GM19328 (cell line): Measurements from ENCODE around the gene THSD7B.
"Not testable (repeated sequence)": the region's sequence is repeated elsewhere in the genome, so short reads cannot be mapped to it uniquely, and the experiment has no call there.

ENCODE experiments used
- ATAC-seq: cut with Tn5 transposase; IDR thresholded peaks from one replicate; pipeline ENCODE4 v1.9.1; 2021; ENCODE audit warnings: mild to moderate bottlenecking, moderate library complexity; ENCODE audit not compliant: unreplicated experiment

Gene THSD7B

DNA sequence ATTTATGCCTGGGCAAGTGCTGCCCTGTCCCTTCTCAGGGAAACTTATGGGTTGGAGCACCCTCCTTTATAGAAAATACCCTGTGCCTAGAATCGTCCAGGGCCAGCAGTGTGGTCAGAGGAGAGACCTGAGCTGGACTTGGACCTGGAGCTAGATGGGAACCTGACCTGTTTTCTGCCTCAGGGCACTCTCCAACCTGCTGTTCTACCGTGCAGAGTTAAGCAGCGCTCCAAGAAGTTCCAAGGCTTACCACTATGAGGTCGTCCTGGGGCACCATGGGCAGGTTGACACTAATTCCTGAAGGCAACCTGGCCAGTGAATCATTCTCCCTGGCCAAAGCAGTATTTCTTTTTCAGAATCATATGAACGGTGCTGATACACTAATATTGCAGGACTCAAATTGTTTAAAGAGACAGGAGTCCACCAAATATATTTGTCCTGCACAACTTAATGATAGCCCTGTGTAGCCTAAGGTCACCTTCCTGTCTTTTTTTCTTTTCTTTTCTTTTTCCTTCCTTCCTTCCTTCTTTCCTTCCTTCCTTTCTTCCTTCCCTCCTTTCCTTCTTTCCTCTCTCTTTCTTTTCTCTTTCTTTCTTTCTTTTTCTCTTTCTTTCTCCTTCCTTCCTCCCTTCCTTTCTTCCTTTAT, 743.5 kb downstream of the THSD7B start:
- no peak for ATAC-seq

DNA sequence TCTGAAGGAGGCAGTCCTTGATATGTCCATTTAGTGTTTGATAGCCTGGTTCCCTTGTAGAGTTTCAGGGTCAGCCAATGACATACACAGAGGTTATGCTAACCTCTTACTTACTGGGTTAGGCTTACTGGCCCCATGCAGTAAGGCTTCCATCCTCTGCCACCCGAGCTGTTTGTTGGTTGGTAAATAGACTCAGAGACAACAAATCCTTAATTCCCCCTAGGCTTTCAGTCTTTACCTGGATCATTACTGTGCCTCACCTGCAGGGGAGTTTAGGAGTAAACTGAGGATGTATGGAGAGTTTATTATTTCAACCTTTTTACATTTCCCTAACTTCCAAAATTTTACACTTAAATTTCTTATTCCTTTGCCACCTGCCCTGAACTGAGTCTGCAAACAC, 746.2 kb downstream of the THSD7B start:
- ATAC-seq: no peak

DNA sequence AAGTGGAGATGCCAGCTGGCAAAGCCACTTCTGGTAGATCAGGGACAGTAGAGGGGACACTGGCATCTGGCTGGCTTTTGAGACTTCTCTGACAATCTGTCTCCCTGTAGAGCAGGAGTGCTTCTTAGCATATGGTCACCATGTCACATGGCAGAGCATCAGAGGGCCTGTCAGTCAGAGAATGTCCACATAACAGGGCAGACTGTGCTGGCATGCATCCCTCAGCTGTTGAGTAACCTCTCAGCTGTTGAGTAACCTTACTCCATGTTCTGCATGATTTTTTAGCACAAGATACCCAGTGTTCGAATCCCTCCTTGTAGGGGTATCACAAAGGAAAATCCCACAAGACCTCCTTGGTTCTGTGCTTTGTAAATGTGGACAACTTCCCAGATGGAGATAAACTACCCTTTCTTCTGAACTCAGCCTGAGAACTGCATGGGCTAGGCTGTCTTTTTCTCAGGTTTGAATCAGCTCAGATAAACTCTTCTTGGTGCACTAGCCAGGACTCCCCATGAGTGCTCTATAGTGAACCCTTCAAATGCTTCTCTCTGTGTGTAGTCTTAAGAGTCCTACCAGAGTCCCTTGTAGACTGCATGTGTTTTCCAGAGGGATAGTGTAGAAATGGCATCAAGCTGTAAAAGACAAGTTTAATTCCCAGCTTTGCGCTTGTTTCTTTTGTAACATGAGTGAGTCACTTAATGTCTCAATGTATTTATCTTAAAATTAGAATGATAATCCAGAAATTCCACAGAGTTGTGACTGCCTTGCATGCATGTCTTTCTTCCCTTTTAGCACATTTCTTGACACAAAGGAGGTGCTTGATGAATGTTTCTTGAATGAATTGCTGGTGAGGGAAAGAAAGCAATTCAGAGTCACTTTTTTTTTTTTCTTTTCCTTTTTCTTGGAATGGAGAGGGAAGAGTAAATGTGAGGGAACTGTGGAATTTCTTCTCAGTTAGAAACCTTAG, 756.6 kb downstream of the THSD7B start:
- no peak for ATAC-seq

DNA sequence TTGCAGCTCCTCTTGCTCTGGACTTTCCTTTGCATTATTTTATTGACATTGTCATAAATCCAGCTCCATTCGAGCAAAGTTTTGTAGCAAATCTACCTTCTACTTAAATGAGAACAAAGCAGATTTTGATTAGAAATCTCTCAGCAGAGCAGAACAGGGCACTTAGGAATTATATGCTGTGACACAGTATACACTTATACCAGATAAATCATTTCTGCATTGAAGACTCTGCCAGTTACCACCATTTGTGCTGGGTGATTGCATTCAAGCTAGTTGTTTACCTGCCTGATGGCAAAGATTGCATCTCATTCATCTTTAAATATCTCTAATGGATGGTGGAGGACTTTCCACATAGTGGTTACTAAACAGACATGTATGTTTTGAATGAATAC, 757.3 kb downstream of the THSD7B start:
- ATAC-seq: no peak

DNA sequence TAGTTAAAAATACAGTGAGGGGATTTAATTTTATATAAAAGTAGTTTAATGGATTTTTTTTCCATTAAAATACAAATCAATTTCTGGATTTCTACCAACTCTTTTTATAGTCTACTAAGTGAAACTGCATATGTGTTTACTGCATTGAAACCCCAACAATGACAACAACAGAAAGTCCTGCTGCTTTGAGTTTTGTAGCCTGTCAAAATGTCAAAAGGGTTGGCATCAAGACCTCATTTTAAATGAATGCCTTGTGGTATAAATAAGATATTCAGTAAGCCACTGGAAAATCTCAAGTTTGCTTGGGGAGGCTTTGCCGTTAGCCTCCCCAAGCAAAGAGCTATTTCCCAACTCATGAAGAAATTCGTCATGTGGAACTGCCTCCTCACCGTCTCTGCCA, 758.6 kb downstream of the THSD7B start:
- no peak for ATAC-seq

DNA sequence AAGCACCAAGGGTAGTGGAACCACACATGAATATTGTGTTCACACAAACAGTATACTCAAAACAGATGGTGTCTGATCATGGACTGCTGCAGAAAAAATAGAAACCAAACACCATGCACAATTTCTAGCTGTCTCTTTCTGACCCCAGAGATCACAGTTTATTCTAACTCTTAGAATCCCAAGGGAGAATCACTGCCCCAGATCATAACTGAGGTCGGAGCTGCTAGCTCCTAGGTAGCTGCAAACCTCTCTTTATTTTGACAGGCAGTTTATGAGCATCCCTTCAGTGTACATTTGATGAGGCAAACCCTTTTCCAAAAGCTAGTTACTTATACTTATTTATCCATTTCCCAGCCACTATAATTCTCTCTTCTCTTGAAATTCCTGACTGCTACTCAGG, 759.8 kb downstream of the THSD7B start:
- ATAC-seq: no peak

DNA sequence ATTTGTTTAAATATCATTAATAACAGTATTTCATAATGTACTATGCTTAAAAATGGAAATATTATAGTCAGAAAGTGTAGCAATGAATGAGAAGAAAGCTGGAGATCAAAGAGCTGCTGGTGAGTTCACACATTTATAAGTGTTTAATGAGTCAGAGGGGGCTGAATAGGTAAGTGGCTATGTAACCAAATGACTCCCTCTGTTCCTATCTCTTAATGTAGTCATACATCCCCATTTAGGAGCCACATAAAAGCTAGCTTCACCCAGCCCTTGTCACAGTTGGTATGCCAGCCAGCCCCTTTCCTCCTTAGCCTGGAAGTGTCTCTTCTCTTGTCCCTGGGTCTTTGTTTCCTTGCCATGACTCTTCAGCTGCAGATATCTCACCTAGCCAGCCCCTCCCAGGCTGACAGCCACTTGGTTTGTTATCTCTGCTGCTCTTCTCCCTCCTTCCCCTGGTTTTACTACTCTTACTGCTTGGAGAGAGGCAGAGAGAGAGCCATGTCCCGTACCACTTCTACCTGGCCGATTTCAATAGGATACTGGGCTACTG, 760.4 kb downstream of the THSD7B start:
- ATAC-seq: no peak

DNA sequence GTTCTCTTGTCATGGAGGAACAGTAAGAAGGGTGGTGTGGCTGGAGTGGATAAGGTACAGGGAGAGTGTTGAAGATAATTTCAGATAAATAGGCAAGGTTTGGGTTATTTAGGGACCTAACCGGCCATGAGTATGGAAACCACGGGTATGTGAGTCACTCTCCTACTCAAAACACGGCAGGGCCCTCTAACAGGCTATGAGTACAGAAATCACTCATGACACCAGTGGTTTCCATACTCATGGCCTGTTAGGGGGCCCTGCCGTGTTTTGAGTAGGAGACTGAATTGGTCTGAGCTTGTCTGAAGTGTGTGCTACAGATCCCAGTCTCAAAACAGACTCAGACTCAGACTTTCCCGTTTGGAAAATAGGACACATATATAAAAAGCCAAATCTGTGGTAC, 770.6 kb downstream of the THSD7B start:
- ATAC-seq: no peak

DNA sequence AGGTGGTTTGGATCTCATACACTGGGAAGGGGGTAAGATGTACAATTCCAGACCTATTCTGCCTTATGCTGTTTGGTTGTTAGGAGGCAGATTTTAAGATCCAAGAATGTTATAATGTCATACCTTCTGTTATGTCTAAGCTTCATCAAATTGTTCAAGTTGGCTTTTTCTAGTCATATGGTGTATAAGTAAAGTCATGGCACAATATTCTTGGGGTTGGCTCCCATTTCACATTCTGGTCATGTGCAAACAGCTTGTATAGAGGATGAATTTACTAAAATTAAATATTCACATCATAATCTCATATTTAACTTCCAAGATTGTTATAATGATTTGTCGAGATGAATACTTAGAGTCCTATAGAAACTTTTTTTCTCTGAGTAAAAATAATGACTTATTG, 774.0 kb downstream of the THSD7B start:
- ATAC-seq: no peak

DNA sequence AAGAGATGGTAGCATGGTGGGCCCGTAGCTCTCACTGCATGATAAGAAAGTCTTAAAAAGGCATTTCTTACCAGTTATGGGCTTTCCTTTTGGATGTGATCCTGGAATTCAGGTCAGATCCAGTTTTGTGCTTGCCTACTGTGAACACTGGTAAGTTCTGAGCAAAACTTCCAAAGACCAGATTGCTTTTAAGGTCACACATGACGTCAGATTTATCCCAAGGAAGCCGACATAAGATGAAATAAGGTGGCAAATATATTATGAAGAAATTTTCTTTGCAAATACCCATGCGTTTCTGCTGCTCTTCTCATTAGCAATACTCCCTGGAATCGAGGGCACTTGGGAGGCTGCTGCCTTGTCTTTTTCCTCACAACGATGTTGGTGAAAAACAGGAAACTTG, 782.5 kb downstream of the THSD7B start:
- ATAC-seq: no peak

DNA sequence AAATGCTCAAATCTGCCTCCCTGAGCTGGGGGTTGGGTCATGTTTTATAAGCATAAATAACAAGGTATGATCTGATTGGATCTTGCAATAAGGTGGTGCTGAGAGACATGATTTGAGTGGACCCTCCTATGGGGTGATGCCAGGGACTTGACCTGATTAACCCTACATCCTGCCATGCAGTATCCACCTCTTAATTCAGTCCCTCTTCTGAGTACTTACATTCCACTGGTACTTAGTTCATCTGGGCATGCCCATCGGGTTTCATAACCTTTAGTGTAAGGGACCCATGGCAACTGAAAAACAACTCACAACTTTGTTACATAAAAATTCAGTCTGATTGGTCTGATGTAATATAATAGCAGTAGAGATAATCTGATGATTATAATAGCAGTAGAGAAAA, 801.0 kb downstream of the THSD7B start:
- no peak for ATAC-seq

DNA sequence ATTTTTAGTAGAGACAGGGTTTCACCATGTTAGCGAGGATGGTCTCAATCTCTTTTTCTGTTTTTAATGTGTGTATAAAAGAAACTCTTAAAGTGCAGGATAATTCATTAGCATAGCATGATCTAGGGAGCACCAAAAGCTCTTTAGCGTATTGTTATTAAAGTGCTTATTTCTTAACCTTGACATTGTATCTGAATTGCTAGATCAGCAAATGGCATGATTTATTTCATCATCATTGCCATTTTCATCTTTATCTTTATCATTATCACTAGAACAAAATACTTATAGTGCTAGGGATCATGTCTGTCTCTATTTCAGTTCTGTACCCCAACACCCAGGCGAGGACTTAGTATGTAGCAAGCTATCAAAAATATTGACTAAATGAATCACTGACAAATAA, 805.1 kb downstream of the THSD7B start:
- no peak for ATAC-seq

DNA sequence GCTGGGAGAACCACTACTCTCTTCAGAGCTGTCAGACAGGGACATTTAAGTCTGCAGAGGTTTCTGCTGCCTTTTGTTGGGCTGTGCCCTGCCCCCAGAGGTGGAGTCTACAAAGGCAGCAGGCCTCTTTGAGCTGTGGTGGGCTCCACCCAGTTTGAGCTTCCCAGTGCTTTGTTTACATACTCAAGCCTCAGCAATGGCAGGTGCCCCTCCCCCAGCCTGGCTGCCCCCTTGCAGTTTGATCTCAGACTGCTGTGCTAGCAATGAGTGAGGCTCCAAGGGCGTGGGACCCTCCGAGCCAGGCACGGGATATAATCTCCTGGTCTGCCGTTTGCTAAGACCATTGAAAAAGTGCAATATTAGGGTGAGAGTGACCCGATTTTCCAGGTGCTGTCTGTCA, 822.5 kb downstream of the THSD7B start:
- not testable (repeated sequence) for ATAC-seq

DNA sequence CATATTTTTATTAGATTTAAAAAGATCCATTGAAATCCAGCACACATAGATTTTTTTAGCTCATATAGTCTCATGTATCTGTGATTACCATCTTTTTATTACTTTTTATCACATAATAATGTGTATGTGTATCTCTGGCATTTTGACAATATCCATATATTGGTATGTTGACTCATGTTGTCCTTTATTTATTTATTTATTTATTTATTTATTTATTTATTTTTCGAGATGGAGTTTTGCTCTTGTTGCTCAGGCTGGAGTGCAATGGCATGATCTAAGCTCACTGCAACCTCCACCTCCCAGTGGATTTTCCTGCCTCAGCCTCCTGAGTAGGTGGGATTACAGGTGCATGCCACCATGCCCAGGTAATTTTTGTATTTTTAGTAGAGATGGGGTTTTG, 823.2 kb downstream of the THSD7B start:
- ATAC-seq: not testable (repeated sequence)

DNA sequence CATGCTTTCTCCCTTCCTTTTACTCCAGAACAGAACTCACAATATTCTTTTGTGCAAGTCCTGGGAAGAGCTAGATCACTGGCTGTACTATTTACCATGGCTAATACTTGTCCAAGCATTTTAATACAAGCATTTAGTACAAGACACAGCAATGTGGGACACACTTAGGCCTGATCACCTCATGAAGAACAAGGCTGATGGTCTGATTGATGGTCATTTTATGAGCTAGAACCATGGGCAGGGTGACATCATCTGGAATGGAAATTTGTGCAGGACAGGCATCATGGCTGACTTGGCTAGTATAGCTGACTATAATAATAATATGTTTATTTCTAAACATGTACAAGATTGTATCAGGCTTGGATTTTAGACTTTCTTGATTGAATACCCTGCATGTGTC, 824.8 kb downstream of the THSD7B start:
- no peak for ATAC-seq

DNA sequence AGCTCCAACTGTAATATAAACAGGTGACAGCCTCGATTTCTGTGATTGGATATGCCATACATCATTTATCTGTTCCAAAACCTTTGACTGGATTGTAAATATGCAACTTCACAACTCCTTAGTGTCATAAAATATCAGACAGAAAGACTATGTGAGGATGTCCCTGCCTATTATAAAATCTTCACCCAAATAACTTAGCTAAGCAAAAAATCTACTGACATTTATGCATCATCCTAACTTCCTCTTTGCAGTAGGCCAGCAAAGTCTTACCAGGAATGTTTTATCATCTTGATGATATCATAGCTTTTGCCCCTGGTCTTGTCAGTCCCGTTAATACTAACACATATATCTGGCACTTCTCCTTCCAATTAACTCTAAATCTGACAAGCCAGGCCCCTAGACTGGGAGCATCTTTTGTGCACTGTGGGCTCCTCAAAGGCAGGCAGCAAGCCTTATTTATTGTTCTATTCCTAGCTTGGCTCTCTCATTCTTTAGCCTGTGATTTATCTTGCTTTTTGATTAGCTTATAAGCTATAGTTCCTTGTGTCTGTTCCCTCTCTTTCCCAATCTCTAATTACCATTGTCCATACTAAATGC, 842.5 kb downstream of the THSD7B start:
- ATAC-seq: no peak

DNA sequence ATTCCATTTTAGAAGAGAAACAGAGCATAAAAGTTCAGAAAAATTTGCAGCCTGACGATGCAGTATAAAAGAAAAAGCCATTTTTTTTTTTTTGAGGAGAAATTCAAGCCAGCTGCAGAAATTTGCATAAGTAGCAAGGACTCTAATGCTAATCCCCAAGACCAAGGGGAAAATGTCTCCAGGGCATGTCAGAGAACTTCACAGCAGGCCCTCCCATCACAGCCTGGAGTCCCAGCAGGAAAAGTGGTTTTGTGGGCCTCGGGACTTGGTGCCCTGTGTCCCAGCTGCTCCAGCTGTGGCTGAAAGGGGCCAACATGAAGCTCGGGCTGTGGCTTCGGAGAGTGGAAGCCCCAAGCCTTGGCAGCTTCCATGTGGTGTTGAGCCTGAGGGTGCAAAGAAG, 873.6 kb downstream of the THSD7B start:
- no peak for ATAC-seq

DNA sequence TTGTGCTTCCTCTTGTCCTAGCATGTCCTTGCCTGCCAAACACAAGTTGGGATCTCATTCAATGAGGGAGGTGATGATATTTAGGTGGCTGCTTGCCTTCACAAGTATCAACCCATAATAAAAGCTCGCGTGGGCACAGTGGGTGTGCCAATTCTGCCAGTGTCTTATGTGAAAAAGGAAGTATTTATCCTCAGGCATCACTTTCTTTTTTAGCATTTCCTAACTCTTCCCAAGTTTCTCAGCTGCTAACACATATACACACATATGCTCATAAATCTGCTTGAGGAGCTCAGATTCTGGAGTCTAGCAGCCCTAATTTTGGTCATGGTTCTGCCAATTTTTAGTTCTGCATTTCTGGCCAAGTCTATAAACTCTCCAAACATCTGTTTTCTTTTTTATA, 879.4 kb downstream of the THSD7B start:
- ATAC-seq: no peak

DNA sequence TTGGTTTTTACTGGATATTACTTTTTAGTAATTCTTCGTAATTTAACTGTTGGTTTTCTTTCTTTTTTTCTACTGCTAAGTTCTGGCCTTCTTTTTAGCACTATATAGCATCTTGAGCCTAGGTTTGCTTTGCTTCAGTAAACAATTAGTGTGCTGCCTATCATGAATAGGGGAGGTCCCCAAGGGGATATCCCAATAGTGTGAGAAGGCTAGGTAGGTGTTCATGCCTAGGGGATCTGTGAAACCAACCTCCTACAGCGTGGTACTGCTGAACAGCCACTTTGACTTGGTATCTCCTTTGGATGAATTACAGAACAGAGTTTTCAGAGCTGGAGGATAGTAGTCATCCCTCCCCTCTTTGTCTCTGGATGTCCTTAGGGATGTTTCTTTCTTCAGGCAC, 888.7 kb downstream of the THSD7B start:
- no peak for ATAC-seq

DNA sequence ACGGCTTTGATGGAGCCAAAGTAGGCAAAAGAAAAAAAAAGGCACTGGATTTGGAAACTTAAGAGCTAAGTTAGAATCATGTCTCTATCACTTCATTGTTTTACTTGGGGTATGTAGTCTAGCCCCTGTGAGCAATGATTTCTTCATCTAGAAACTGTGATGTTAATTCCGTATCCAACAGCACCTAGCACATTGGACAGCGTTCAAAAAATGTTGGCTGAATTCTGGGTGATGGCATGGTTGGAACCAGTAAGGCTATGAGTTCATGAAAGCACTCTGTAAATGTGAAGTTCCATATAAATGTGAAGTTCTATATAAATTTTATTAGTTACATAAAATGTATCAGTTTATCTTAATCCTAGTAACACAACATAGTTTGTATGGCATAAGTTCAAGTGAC, 890.5 kb downstream of the THSD7B start:
- no peak for ATAC-seq

DNA sequence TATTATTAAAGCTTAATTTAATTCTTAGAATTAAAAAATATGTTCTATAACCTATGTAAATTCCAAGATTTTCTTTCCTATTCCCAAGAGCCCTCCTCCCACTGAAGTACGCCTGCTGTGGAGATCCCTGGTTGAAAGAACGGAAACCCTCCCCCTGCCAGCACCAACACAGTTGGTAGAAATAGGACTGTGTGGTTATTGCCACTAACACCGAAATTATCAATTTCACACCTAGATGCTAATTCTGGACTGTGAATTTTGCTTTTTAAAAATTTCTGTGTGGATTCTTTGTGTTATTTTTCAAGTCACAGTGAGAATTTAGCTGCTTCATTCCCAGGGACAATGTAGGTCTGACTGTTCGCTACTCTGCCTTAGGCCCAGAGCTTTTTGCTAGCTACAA, 893.1 kb downstream of the THSD7B start:
- no peak for ATAC-seq

DNA sequence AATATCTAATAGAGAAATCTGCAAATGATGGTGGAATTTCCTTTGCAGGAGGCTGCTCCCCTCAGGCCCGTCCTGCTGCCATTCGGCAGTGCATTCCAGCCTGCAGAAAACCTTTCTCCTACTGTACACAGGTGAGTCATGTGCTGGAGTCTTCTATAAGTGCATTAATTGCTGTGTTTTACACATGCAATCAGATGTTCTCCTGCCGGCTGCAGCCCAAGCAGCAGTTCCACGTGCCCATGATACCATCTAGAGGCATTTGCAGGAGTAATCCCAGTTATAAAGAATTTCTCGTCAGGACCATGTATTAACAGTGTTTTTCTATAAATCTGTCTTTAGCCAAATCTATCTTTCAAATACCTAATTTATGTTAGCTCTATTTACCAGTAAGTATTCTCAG, 894.3 kb downstream of the THSD7B start:
- ATAC-seq: no peak
